Brain microvascular endothelial cell (primary cell): ENCODE data around the gene CBX4.
A peak's percentile ranks its signal among the peaks of the same experiment; 100 is the strongest.

Source experiments
- DNase-seq: peaks from one replicate; pipeline ENCODE4 v3.0.0-alpha.2; 2020
- H3K27ac ChIP-seq: fragments of 250-450 bp; sonication (Bioruptor Pico); 2 replicates; pipeline ENCODE4 v1.5.1; 2020; ENCODE audit warnings: mild to moderate bottlenecking, moderate library complexity
- H3K27me3 ChIP-seq: fragments of 250-450 bp; sonication (Bioruptor Pico); replicated peaks from 2 replicates; pipeline ENCODE4 v1.5.1; 2020; ENCODE audit warnings: mild to moderate bottlenecking
- H3K36me3 ChIP-seq: fragments of 250-450 bp; sonication (Bioruptor Pico); replicated peaks from 2 replicates; pipeline ENCODE4 v1.5.1; 2020; ENCODE audit warnings: mild to moderate bottlenecking
- H3K4me3 ChIP-seq: 2 replicates; pipeline ENCODE4 v1.5.1; 2011; ENCODE audit warnings: low read depth, mild to moderate bottlenecking, control low read depth, low read length, moderate library complexity
- CTCF ChIP-seq: IDR thresholded peaks from 2 replicates; pipeline ENCODE4 v1.5.1; 2011; ENCODE audit warnings: low read depth, mild to moderate bottlenecking, moderate library complexity, low read length, control low read depth, inconsistent platforms; ENCODE audit errors: missing control alignments
- in situ Hi-C: cut with HindIII; loops from 2 replicates; pipeline ENCODE4 v1.10.0; 2017; ENCODE audit warnings: low sequenced_read_pairs, low pct_ligation_motif_present

The CBX4 gene

GRCh38 chr17:79819534-79820276, 19.5 kb downstream of the CBX4 start:
- no peak for TF ChIP-seq CTCF
- no peak overlapping the region for H3K27ac ChIP-seq
- no peak overlapping the region for H3K4me3 ChIP-seq
- in situ Hi-C loops, result no loop called here
- H3K27me3 ChIP-seq, result peaks cover 17% of the 10 kb centered on the region
- DNase-seq, result no peak
- H3K36me3 ChIP-seq, result no peaks in the 10 kb centered on the region

GRCh38 chr17:79819085-79819484, 20.2 kb downstream of the CBX4 start:
- no peak for DNase-seq

GRCh38 chr17:79818026-79818758, 21.0 kb downstream of the CBX4 start:
- no peak overlapping the region for H3K27ac ChIP-seq
- no peak for TF ChIP-seq CTCF
- H3K36me3 ChIP-seq, result no peaks in the 10 kb centered on the region
- in situ Hi-C loops, result no loop called here
- H3K4me3 ChIP-seq, result no peak overlapping the region
- peaks cover 25% of the 10 kb centered on the region for H3K27me3 ChIP-seq
- DNase-seq, result no peak

More at GRCh38 chr17:79819085-79819484, 20.2 kb downstream of the CBX4 start:
- no peak for TF ChIP-seq CTCF
- Histone ChIP-seq H3K27me3 (peaks cover 22% of the 10 kb centered on the region), H3K27ac (no peak overlapping the region), H3K36me3 (no peaks in the 10 kb centered on the region), H3K4me3 (no peak overlapping the region)
- in situ Hi-C loops, result no loop called here

GRCh38 chr17:79815836-79816461, 23.3 kb downstream of the CBX4 start:
- Histone ChIP-seq H3K4me3 (no peak overlapping the region), H3K27ac (no peak overlapping the region), H3K27me3 (peaks cover 45% of the 10 kb centered on the region), H3K36me3 (no peaks in the 10 kb centered on the region)
- TF ChIP-seq CTCF, result no peak
- DNase-seq, result no peak
- in situ Hi-C loops, result no loop called here

GRCh38 chr17:79814974-79815835, 24.0 kb downstream of the CBX4 start:
- TF ChIP-seq CTCF, result no peak
- H3K4me3 ChIP-seq, result peak overlapping the region; percentile 20
- H3K27ac ChIP-seq, result no peak overlapping the region
- H3K27me3 ChIP-seq, result peaks cover 49% of the 10 kb centered on the region
- DNase-seq, result no peak
- in situ Hi-C loops, result no loop called here
- no peaks in the 10 kb centered on the region for H3K36me3 ChIP-seq
